H9 (cell line): ENCODE measurements around the gene OR2T5. TPM values are rescaled to one million over a fixed set of nuclear protein-coding genes. Genes with fewer than 3 reads are reported as not detected.
"Not testable (repeated sequence)": the region's sequence is repeated elsewhere in the genome, so short reads cannot be mapped to it uniquely, and the experiment has no call there.

Source experiments
- DNase-seq: peaks from one replicate; pipeline ENCODE4 v3.0.0-alpha.2; 2017
- H2AFZ ChIP-seq: one replicate; pipeline ENCODE4 v1.6.1; 2013; ENCODE audit warnings: mild to moderate bottlenecking, low read length, control low read depth, moderate library complexity
- H2AK5ac ChIP-seq: 2 replicates; pipeline ENCODE4 v1.6.1; 2013; ENCODE audit warnings: low read length, control low read depth, mixed read lengths; ENCODE audit not compliant: insufficient read length
- H2BK120ac ChIP-seq: one replicate; pipeline ENCODE4 v1.6.1; 2013; ENCODE audit warnings: low read depth, mild to moderate bottlenecking, low read length, control low read depth, inconsistent platforms; ENCODE audit not compliant: poor library complexity, severe bottlenecking
- H2BK12ac ChIP-seq: 2 replicates; pipeline ENCODE4 v1.6.1; 2013; ENCODE audit warnings: low read length, control low read depth, mixed read lengths, low read depth; ENCODE audit not compliant: insufficient read length
- H2BK15ac ChIP-seq: 2 replicates; pipeline ENCODE4 v1.6.1; 2013; ENCODE audit warnings: low read depth, low read length, control low read depth
- H2BK20ac ChIP-seq: one replicate; pipeline ENCODE4 v1.6.1; 2013; ENCODE audit warnings: low read depth, mild to moderate bottlenecking, low read length, control low read depth, inconsistent platforms; ENCODE audit not compliant: poor library complexity, severe bottlenecking
- H2BK5ac ChIP-seq: 2 replicates; pipeline ENCODE4 v1.6.1; 2013; ENCODE audit warnings: low read length, control low read depth, mixed read lengths; ENCODE audit not compliant: insufficient read length
- H3K14ac ChIP-seq: 2 replicates; pipeline ENCODE4 v1.6.1; 2013; ENCODE audit warnings: low read length, control low read depth; ENCODE audit not compliant: insufficient read depth
- H3K18ac ChIP-seq: 2 replicates; pipeline ENCODE4 v1.6.1; 2013; ENCODE audit warnings: low read depth, mild to moderate bottlenecking, mixed read lengths, low read length, control low read depth; ENCODE audit not compliant: insufficient read length
- H3K23ac ChIP-seq: 2 replicates; pipeline ENCODE4 v1.6.1; 2013; ENCODE audit warnings: low read length, control low read depth, mixed read lengths, low read depth; ENCODE audit not compliant: insufficient read length
- H3K23me2 ChIP-seq: 2 replicates; pipeline ENCODE4 v1.6.1; 2013; ENCODE audit warnings: low read depth, mild to moderate bottlenecking, mixed read lengths, low read length, control low read depth; ENCODE audit not compliant: insufficient read length, poor library complexity, severe bottlenecking
- H3K27ac ChIP-seq: 2 replicates; pipeline ENCODE4 v1.5.1; 2013; ENCODE audit warnings: low read length, control low read depth, mixed read lengths, low read depth; ENCODE audit not compliant: insufficient read length
- H3K27me3 ChIP-seq: 2 replicates; pipeline ENCODE4 v1.6.1; 2013; ENCODE audit warnings: low read length, control low read depth, inconsistent platforms; ENCODE audit not compliant: insufficient read depth
- H3K4ac ChIP-seq: 2 replicates; pipeline ENCODE4 v1.6.1; 2013; ENCODE audit warnings: low read depth, mild to moderate bottlenecking, control low read depth, inconsistent platforms, low read length, moderate library complexity
- H3K4me1 ChIP-seq: 2 replicates; pipeline ENCODE4 v1.6.1; 2013; ENCODE audit warnings: low read length, control low read depth, inconsistent platforms; ENCODE audit not compliant: insufficient read depth
- H3K4me2 ChIP-seq: 2 replicates; pipeline ENCODE4 v1.6.1; 2013; ENCODE audit warnings: low read length, control low read depth, mixed read lengths; ENCODE audit not compliant: insufficient read length, insufficient read depth
- H3K56ac ChIP-seq: 2 replicates; pipeline ENCODE4 v1.6.1; 2013; ENCODE audit warnings: low read depth, mild to moderate bottlenecking, mixed read lengths, low read length, control low read depth; ENCODE audit not compliant: insufficient read length
- H3K79me1 ChIP-seq: 2 replicates; pipeline ENCODE4 v1.6.1; 2013; ENCODE audit warnings: low read depth, mild to moderate bottlenecking, moderate library complexity, low read length, control low read depth, inconsistent platforms; ENCODE audit not compliant: insufficient read depth, poor library complexity, severe bottlenecking
- H3K79me2 ChIP-seq: 2 replicates; pipeline ENCODE4 v1.6.1; 2013; ENCODE audit warnings: low read length, control low read depth, inconsistent platforms; ENCODE audit not compliant: insufficient read depth
- H3K9ac ChIP-seq: 2 replicates; pipeline ENCODE4 v1.6.1; 2013; ENCODE audit warnings: low read length, control low read depth, mixed read lengths; ENCODE audit not compliant: insufficient read length; ENCODE audit errors: extremely low read depth
- H3K9me3 ChIP-seq: one replicate; pipeline ENCODE4 v1.6.1; 2013; ENCODE audit warnings: low read depth, low read length, inconsistent platforms; ENCODE audit not compliant: control insufficient read depth
- H3T11ph ChIP-seq: one replicate; pipeline ENCODE4 v1.6.1; 2013; ENCODE audit warnings: mild to moderate bottlenecking, low read length, control low read depth, inconsistent platforms
- H4K20me1 ChIP-seq: one replicate; pipeline ENCODE4 v1.6.1; 2013; ENCODE audit not compliant: control insufficient read depth, insufficient read length, insufficient read depth
- H4K5ac ChIP-seq: 2 replicates; pipeline ENCODE4 v1.6.1; 2013; ENCODE audit warnings: low read depth, mild to moderate bottlenecking, mixed read lengths, low read length, control low read depth; ENCODE audit not compliant: insufficient read length
- H4K8ac ChIP-seq: replicated peaks from 2 replicates; pipeline ENCODE4 v1.6.1; 2013; ENCODE audit warnings: low read length, control low read depth, mixed read lengths, low read depth; ENCODE audit not compliant: insufficient read length
- H4K91ac ChIP-seq: 2 replicates; pipeline ENCODE4 v1.6.1; 2013; ENCODE audit warnings: low read depth, mild to moderate bottlenecking, moderate library complexity, mixed read lengths, low read length, control low read depth; ENCODE audit not compliant: insufficient read length
- H3K27ac Mint-ChIP-seq, 3 experiments: 2 replicates in 2 of 3; 3 replicates in 1 of 3; pipeline ENCODE4 v1.8.0; 2020 to 2021; ENCODE audit warnings: mixed read lengths in 3 of 3, mild to moderate bottlenecking in 1 of 3, moderate library complexity in 1 of 3
- H3K27me3 Mint-ChIP-seq: 2 replicates; pipeline ENCODE4 v1.8.0; 2021; ENCODE audit warnings: low read depth, mild to moderate bottlenecking, moderate library complexity, mixed read lengths
- H3K36me3 Mint-ChIP-seq, 3 experiments: 2 replicates in 2 of 3; 3 replicates in 1 of 3; pipeline ENCODE4 v1.8.0; 2020 to 2021; ENCODE audit warnings: low read depth in 3 of 3, mixed read lengths in 3 of 3; ENCODE audit not compliant: insufficient read depth in 1 of 3
- H3K4me1 Mint-ChIP-seq, 2 experiments: 2 replicates each; pipeline ENCODE4 v1.8.0; 2020; ENCODE audit warnings: mixed read lengths in 2 of 2
- H3K4me3 Mint-ChIP-seq, 2 experiments: 2 replicates in 1 of 2; 3 replicates in 1 of 2; pipeline ENCODE4 v1.8.0; 2020 to 2021; ENCODE audit warnings: mild to moderate bottlenecking in 2 of 2, mixed read lengths in 2 of 2, moderate library complexity in 1 of 2
- H3K9me3 Mint-ChIP-seq, 2 experiments: 2 replicates in 1 of 2; 3 replicates in 1 of 2; pipeline ENCODE4 v1.8.0; 2020; ENCODE audit warnings: mild to moderate bottlenecking in 2 of 2, mixed read lengths in 2 of 2, moderate library complexity in 1 of 2
- WGBS: extraction: QIAGEN DNeasy Blood & Tissue Kit; methylation state at CpG from one replicate; pipeline ENCODE4 v1.1.7; 2013; ENCODE audit warnings: missing lambda C conversion rate, low lambda C conversion rate, mixed read lengths; ENCODE audit not compliant: insufficient read length; ENCODE audit errors: extremely low coverage; 5-methylcytosine and 5-hydroxymethylcytosine counted together
- total RNA-seq: library from RNA; stranded (reverse); gene quantifications from 2 replicates; pipeline ENCODE4 v1.2.1, GENCODE V29; 2021

Gene OR2T5
- total RNA-seq, 1 experiment from 2014 or later, result not detected

GRCh38 chr1:248500305-248501035, 12.1 kb downstream of the OR2T5 start:
- not testable (repeated sequence) for H3K27me3 ChIP-seq, H3K23ac ChIP-seq, H3T11ph ChIP-seq, H3K36me3 Mint-ChIP-seq, H4K91ac ChIP-seq, H3K79me1 ChIP-seq, H3K79me2 ChIP-seq, H3K14ac ChIP-seq, H2AK5ac ChIP-seq, H3K4ac ChIP-seq, H2BK20ac ChIP-seq, H2BK12ac ChIP-seq, H4K20me1 ChIP-seq, H3K27ac ChIP-seq, DNase-seq, H4K8ac ChIP-seq, H2BK120ac ChIP-seq, H3K9ac ChIP-seq, H3K4me1 Mint-ChIP-seq, H2BK15ac ChIP-seq, H3K27ac Mint-ChIP-seq, H3K4me3 Mint-ChIP-seq, H3K23me2 ChIP-seq, H3K18ac ChIP-seq, H3K56ac ChIP-seq, H4K5ac ChIP-seq, H2BK5ac ChIP-seq, H3K9me3 ChIP-seq, H2AFZ ChIP-seq, H3K4me1 ChIP-seq, H3K4me2 ChIP-seq, H3K27me3 Mint-ChIP-seq
- WGBS, result no CpG with 5 or more reads among the region's 2 CpGs
- peaks cover 18 to 27% of the 10 kb centered on the region in 2 experiments for H3K9me3 Mint-ChIP-seq

GRCh38 chr1:248507773-248508172, 19.4 kb downstream of the OR2T5 start, which contains the start of gene OR2G6:
Gene OR2G6 (plus strand): TSS chr1:248508073. CDS start chr1:248521647, 13,574 bp downstream.
- not testable (repeated sequence) for H3T11ph ChIP-seq, H3K56ac ChIP-seq, H3K9ac ChIP-seq, H4K8ac ChIP-seq, H4K20me1 ChIP-seq, H2AFZ ChIP-seq, H3K79me2 ChIP-seq, DNase-seq, H3K4me1 ChIP-seq, H3K4me1 Mint-ChIP-seq, H3K36me3 Mint-ChIP-seq, H3K14ac ChIP-seq, H2BK12ac ChIP-seq, H4K91ac ChIP-seq, H3K27ac Mint-ChIP-seq, H3K4ac ChIP-seq, H2BK120ac ChIP-seq, H3K27me3 ChIP-seq, H3K79me1 ChIP-seq, H3K27me3 Mint-ChIP-seq, H3K4me2 ChIP-seq, H2BK15ac ChIP-seq, H3K18ac ChIP-seq, H3K27ac ChIP-seq, H4K5ac ChIP-seq, H2AK5ac ChIP-seq, H2BK5ac ChIP-seq, H2BK20ac ChIP-seq, H3K9me3 ChIP-seq, H3K23me2 ChIP-seq, H3K4me3 Mint-ChIP-seq, H3K9me3 Mint-ChIP-seq, H3K23ac ChIP-seq
- no CpG with 5 or more reads among the region's 2 CpGs for WGBS
